ENCODE measurements around the gene BTAF1.
"Not testable (repeated sequence)": the region's sequence is repeated elsewhere in the genome, so short reads cannot be mapped to it uniquely, and the experiment has no call there.

The BTAF1 gene

GRCh38 chr10:91980319-91980718 lies 56.7 kb downstream of the BTAF1 start:
- DNase-seq = no peak

- no peak for DNase-seq
Observed at GRCh38 chr10:91983416-91983815, 59.8 kb downstream of the BTAF1 start.

- no peak for DNase-seq
Observed at GRCh38 chr10:91987397-91988037, 63.9 kb downstream of the BTAF1 start.

- no peak for DNase-seq
Observed at GRCh38 chr10:91992031-91992430, 68.5 kb downstream of the BTAF1 start.

- DNase-seq = no peak
Observed at GRCh38 chr10:91996266-91996665, 72.7 kb downstream of the BTAF1 start.

- DNase-seq = no peak
Observed at GRCh38 chr10:92001581-92001980, 78.0 kb downstream of the BTAF1 start.

- DNase-seq = no peak
Observed at GRCh38 chr10:92001995-92002394, 78.4 kb downstream of the BTAF1 start.

- DNase-seq = no peak
Observed at GRCh38 chr10:92003258-92003657, 79.7 kb downstream of the BTAF1 start.

- no peak for DNase-seq
Observed at GRCh38 chr10:92005978-92006377, 82.4 kb downstream of the BTAF1 start.

- DNase-seq = no peak
Observed at GRCh38 chr10:92009445-92009844, 85.9 kb downstream of the BTAF1 start.

GRCh38 chr10:92010047-92010735 lies 86.6 kb downstream of the BTAF1 start:
- DNase-seq = no peak

GRCh38 chr10:92011560-92012214 lies 88.1 kb downstream of the BTAF1 start:
- DNase-seq = no peak

- no peak for DNase-seq
Observed at GRCh38 chr10:92014620-92015019, 91.0 kb downstream of the BTAF1 start.

- no peak for DNase-seq
Observed at GRCh38 chr10:92024700-92025099, 101.1 kb downstream of the BTAF1 start.

- DNase-seq = not testable (repeated sequence)
Observed at GRCh38 chr10:92025340-92025739, 101.8 kb downstream of the BTAF1 start.

- DNase-seq = no peak
Observed at GRCh38 chr10:92027141-92027540, 103.6 kb downstream of the BTAF1 start.

GRCh38 chr10:92031580-92031979 lies 108.0 kb downstream of the BTAF1 start:
- no peak for DNase-seq

- DNase-seq = not testable (repeated sequence)
Observed at GRCh38 chr10:92033070-92033469, 109.5 kb downstream of the BTAF1 start.

- no peak for DNase-seq
Observed at GRCh38 chr10:92038949-92039348, 115.4 kb downstream of the BTAF1 start.

GRCh38 chr10:92042541-92042940 lies 119.0 kb downstream of the BTAF1 start:
- DNase-seq = no peak

GRCh38 chr10:92045641-92046106 lies 122.1 kb downstream of the BTAF1 start:
- no peak for DNase-seq

- no peak for DNase-seq
Observed at GRCh38 chr10:92047215-92047614, 123.6 kb downstream of the BTAF1 start.

GRCh38 chr10:92052088-92052487 lies 128.5 kb downstream of the BTAF1 start:
- DNase-seq = no peak

GRCh38 chr10:92052741-92053140 lies 129.2 kb downstream of the BTAF1 start:
- no peak for DNase-seq
